ENCODE data around the gene FAM163B. TPM values are rescaled to one million over a fixed set of nuclear protein-coding genes. Genes with fewer than 3 reads are reported as not detected.

The FAM163B gene
- total RNA-seq, 2 donors from 2014 or later: 0.78 TPM; not detected in 1

DNA sequence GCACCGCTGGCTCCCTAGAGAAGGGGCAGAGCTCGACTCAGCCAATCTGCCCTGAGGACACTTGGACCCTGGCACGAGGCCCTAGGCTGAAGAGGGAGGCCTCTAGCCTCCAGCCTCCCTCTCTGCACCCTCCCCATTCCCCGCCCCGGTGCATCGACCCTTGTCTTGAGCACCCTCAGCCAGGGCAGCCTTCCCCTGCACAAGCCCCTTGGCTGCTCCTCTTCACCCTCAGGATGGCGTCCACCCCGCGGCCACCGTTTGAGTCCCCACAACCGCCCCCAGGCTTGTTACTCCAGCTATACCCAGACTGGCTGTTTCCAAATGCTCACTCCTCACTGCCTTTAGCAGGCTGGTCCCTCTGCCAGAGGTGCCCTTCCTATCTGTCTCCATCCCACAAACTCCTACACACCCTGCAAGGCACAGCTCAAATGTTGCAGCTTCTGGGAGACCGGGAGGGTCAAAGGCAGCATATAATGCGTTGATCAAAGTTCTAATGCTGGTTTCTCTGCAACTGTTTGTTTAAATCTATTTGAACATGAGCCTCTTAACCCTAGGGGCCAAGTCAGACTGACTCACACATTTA is 6.5 kb upstream of the FAM163B start:
- Histone ChIP-seq H3K27me3 (no peaks in the 10 kb centered on the region), H3K27ac (no peak overlapping the region), H3K36me3 (replicated peaks in 1 of 2; ENCODE audit: insufficient read depth in 1 of 2, low read depth in 2 of 2) (no peaks in the 10 kb centered on the region), H3K4me1 (no peaks in the 10 kb centered on the region), H3K4me3 (no peak overlapping the region), H3K9me3 (no peaks in the 10 kb centered on the region)
- TF ChIP-seq, protein P1, sequence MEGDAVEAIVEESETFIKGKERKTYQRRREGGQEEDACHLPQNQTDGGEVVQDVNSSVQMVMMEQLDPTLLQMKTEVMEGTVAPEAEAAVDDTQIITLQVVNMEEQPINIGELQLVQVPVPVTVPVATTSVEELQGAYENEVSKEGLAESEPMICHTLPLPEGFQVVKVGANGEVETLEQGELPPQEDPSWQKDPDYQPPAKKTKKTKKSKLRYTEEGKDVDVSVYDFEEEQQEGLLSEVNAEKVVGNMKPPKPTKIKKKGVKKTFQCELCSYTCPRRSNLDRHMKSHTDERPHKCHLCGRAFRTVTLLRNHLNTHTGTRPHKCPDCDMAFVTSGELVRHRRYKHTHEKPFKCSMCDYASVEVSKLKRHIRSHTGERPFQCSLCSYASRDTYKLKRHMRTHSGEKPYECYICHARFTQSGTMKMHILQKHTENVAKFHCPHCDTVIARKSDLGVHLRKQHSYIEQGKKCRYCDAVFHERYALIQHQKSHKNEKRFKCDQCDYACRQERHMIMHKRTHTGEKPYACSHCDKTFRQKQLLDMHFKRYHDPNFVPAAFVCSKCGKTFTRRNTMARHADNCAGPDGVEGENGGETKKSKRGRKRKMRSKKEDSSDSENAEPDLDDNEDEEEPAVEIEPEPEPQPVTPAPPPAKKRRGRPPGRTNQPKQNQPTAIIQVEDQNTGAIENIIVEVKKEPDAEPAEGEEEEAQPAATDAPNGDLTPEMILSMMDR (IDR thresholded peaks at IDR 0.05): no peak
- TF ChIP-seq POLR2A (IDR thresholded peaks at IDR 0.05): no peak
- DNase-seq (no peak), ATAC-seq (no peak)
- intact Hi-C loops (cut with DNase I): no loop called here
- WGBS, 2 donors: 73 to 79% methylated on average over 13 of the region's 13 CpGs

DNA sequence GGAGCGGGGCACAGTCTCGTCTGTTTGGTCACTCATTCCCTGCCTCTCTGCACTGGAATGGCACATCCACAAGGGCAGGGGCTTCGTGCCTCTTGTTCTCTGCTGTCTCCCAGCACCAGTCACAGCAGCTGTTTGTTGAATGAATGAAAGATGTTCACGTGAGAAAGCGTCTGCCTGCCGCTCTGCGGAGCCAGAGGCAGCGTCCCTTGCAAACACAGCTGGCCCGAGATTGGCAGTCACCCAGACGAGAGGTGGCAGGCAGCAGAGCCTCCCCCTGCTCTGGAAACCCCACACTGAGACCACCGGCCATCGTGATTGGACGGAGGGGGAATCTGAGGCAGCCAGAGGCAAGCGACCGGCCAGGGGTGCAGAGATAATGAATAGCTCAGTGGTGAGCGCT is 6.0 kb upstream of the FAM163B start:
- no peaks in the 10 kb centered on the region for H3K4me1 ChIP-seq
- H3K4me3 ChIP-seq: no peak overlapping the region
- 34 to 39% methylated on average over 14 to 16 of the region's 16 CpGs for WGBS, 2 donors
- no peak overlapping the region for H3K27ac ChIP-seq
- H3K27me3 ChIP-seq: no peaks in the 10 kb centered on the region
- ATAC-seq: no peak
- H3K36me3 ChIP-seq (replicated peaks in 1 of 2; ENCODE audit: insufficient read depth in 1 of 2, low read depth in 2 of 2): no peaks in the 10 kb centered on the region
- H3K9me3 ChIP-seq: no peaks in the 10 kb centered on the region
- intact Hi-C loops (cut with DNase I): no loop called here
- no peak for DNase-seq
- TF ChIP-seq, protein P1 (IDR thresholded peaks at IDR 0.05): no peak
- no peak for TF ChIP-seq POLR2A (IDR thresholded peaks at IDR 0.05)

DNA sequence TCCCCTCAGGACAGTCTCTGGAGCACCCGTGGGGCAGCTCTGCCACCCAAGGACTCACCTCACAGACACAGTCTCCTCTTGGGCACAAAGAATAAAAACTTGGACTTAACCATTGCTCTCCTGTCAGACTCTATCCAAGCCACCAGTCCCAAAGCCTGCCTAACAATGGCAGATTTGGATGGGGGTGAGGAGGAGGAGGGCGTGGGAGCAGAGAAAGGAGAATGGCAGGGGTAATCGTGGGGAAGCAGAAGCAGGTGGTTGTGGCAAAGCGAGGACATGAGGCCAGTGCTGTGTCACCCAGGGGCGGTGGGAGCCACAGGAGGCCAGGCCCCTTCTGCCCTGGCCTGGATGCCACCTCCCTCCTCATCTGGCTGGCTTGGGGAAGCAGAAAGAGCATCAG is 5.5 kb upstream of the FAM163B start:
- Histone ChIP-seq H3K9me3 (no peaks in the 10 kb centered on the region), H3K27me3 (no peaks in the 10 kb centered on the region), H3K4me1 (no peaks in the 10 kb centered on the region), H3K27ac (no peak overlapping the region), H3K36me3 (replicated peaks in 1 of 2; ENCODE audit: insufficient read depth in 1 of 2, low read depth in 2 of 2) (no peaks in the 10 kb centered on the region), H3K4me3 (no peak overlapping the region)
- WGBS, 2 donors: 47 to 49% methylated on average over 4 to 5 of the region's 5 CpGs
- DNase-seq: no peak
- intact Hi-C loops (cut with DNase I): no loop called here
- ATAC-seq: no peak
- TF ChIP-seq POLR2A (IDR thresholded peaks at IDR 0.05): no peak
- TF ChIP-seq, protein P1 (IDR thresholded peaks at IDR 0.05): no peak

DNA sequence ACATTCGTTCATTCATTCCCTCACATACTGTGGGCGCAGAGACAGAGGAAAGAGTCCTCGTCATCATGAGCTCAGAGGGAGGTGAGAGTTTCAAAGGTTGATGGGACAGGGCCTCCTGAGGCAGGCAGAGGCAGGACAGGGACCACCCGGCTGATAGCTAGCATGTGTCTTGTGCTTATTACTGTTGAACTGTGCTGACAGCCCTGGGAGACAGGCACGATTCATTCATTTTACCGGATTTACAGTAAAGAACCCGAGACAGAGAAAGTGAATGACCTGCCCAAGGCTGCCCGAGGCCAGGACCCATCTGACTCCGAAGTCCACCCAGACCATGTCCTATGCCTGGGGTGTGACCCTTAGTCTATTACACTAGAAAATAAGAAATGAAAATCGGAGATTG is 4.9 kb upstream of the FAM163B start:
- Histone ChIP-seq H3K4me3 (no peak overlapping the region), H3K36me3 (replicated peaks in 1 of 2; ENCODE audit: insufficient read depth in 1 of 2, low read depth in 2 of 2) (no peaks in the 10 kb centered on the region), H3K9me3 (no peaks in the 10 kb centered on the region), H3K27ac (no peak overlapping the region), H3K4me1 (peaks cover 3% of the 10 kb centered on the region), H3K27me3 (no peaks in the 10 kb centered on the region)
- WGBS, 2 donors: 62 to 66% methylated on average over 10 of the region's 10 CpGs
- intact Hi-C loops (cut with DNase I): no loop called here
- ATAC-seq (no peak), DNase-seq (no peak)
- TF ChIP-seq, protein P1 (IDR thresholded peaks at IDR 0.05): no peak
- TF ChIP-seq POLR2A (IDR thresholded peaks at IDR 0.05): no peak

DNA sequence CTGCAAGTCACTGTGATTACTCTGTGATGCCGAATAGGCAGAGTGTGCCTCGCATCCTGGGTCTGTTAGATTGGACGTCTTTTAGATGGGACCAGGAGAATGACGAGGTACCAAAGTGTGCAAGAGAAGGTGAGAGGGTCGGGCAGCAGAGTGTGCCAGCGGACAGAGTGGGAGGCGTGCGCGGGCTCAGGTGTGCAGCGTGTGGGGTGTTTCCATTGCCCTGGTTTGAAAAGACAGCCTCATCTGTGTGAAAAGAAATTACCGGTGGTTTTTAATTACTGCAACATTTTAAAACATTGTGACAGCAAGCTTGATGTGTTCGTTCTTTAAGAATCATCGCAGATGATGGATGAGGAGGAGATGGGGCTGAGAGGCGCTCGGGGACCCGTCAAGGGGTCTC is 4.2 kb upstream of the FAM163B start:
- intact Hi-C loops (cut with DNase I): no loop called here
- TF ChIP-seq, protein P1 (IDR thresholded peaks at IDR 0.05): no peak
- no peak for TF ChIP-seq POLR2A (IDR thresholded peaks at IDR 0.05)
- ATAC-seq: no peak
- H3K27ac ChIP-seq: no peak overlapping the region
- H3K4me1 ChIP-seq: peaks cover 6% of the 10 kb centered on the region
- WGBS, 2 donors: 72 to 73% methylated on average over 16 of the region's 16 CpGs
- peaks cover 0 to 5% of the 10 kb centered on the region in 2 donors for H3K27me3 ChIP-seq
- H3K4me3 ChIP-seq: no peak overlapping the region
- no peaks in the 10 kb centered on the region for H3K36me3 ChIP-seq (replicated peaks in 1 of 2; ENCODE audit: insufficient read depth in 1 of 2, low read depth in 2 of 2)
- no peak for DNase-seq
- H3K9me3 ChIP-seq: no peaks in the 10 kb centered on the region
